Measurements from ENCODE around the gene DET1. TPM values are rescaled to one million over a fixed set of nuclear protein-coding genes. Genes with fewer than 3 reads are reported as not detected.

Gene DET1
- total and polyA plus RNA-seq, 2 of the 13 experiments (the other 11 are each of a cell fraction or from before 2014, with no cell fraction given): 2.2 to 4.2 TPM

DNA sequence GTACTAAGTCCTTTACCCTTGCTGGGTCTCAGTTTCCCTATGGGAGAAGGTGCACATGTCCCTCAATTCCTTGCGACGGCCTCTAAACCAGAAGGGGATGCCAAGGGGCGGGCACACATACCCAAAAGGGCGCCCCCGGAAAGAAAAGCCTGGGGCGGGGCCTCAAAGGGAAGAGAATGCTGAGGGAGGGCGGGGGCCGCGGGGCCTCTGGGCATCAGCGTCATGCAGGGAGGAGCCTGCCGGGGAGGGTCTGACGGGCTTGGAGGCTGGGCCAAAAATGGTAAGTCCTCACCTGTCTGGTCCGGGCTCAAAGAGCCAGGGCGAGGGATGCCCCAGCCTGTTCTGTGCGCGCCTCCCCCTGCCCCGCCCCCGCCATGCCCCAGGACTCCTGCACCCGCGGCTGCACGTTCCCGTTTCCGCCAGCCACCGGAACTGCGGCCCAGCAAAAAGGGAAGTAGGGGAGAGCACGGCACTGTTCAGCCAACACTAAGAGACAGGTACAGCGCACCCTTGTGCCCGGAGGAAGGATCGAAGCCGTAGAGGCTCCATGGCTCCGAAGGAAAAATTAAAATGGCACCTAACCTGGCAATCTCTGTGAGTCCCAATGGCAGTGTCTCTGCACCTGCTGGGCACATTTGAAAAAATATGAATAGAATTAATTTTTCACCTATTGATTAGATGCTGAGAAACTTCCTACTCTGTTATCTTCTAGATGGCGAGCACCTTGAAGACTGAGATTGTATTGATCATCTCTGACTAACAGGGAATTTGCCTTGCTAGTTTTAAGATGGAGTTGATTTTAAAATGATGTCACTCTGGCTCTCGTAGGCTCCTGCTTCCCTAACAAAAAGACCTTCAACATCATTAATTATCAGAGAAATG is at the start of gene DET1 (continued):
- TF ChIP-seq MXI1 (IDR thresholded peaks at IDR 0.05; ENCODE audit: borderline replicate concordance, low read depth, low read length) (peak; percentile 54; the same call in 1 of the 3 replicates), ZNF230 (CRISPR knock-in tag; IDR thresholded peaks at IDR 0.05) (no peak), NFYC (CRISPR knock-in tag; IDR thresholded peaks at IDR 0.05) (no peak), TBX3 (IDR thresholded peaks at IDR 0.05; ENCODE audit: borderline replicate concordance) (no peak), HOXD1 (CRISPR knock-in tag; IDR thresholded peaks at IDR 0.05) (0 out of 2 replicates have a peak, but pooled peaks have one; percentile 37), KMT2B (CRISPR knock-in tag; IDR thresholded peaks at IDR 0.05) (peak; percentile 87), ZNF780A (CRISPR knock-in tag; IDR thresholded peaks at IDR 0.05) (no peak), PAF1 (CRISPR knock-in tag; IDR thresholded peaks at IDR 0.05) (no peak), ZNF720 (CRISPR knock-in tag; IDR thresholded peaks at IDR 0.05) (no peak), ERF (CRISPR knock-in tag; IDR thresholded peaks at IDR 0.05) (peak; percentile 81), NFYB (CRISPR knock-in tag; IDR thresholded peaks at IDR 0.05) (no peak), ZNF709 (CRISPR knock-in tag; IDR thresholded peaks at IDR 0.05) (no peak), RFX1 (IDR thresholded peaks at IDR 0.05) (no peak), ZNF556 (CRISPR knock-in tag; IDR thresholded peaks at IDR 0.05; ENCODE audit: borderline replicate concordance) (peak; percentile 68; the same call in 1 of the 2 replicates)
- TF ChIP-seq, protein P1, sequence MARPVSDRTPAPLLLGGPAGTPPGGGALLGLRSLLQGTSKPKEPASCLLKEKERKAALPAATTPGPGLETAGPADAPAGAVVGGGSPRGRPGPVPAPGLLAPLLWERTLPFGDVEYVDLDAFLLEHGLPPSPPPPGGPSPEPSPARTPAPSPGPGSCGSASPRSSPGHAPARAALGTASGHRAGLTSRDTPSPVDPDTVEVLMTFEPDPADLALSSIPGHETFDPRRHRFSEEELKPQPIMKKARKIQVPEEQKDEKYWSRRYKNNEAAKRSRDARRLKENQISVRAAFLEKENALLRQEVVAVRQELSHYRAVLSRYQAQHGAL (CRISPR knock-in tag; IDR thresholded peaks at IDR 0.05; ENCODE audit: not compliant biosample characterization): no peak
- TF ChIP-seq, protein P2, sequence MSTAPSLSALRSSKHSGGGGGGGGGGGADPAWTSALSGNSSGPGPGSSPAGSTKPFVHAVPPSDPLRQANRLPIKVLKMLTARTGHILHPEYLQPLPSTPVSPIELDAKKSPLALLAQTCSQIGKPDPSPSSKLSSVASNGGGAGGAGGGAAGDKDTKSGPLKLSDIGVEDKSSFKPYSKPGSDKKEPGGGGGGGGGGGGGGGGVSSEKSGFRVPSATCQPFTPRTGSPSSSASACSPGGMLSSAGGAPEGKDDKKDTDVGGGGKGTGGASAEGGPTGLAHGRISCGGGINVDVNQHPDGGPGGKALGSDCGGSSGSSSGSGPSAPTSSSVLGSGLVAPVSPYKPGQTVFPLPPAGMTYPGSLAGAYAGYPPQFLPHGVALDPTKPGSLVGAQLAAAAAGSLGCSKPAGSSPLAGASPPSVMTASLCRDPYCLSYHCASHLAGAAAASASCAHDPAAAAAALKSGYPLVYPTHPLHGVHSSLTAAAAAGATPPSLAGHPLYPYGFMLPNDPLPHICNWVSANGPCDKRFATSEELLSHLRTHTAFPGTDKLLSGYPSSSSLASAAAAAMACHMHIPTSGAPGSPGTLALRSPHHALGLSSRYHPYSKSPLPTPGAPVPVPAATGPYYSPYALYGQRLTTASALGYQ (CRISPR knock-in tag; IDR thresholded peaks at IDR 0.05): no peak
- TF ChIP-seq, protein P3, sequence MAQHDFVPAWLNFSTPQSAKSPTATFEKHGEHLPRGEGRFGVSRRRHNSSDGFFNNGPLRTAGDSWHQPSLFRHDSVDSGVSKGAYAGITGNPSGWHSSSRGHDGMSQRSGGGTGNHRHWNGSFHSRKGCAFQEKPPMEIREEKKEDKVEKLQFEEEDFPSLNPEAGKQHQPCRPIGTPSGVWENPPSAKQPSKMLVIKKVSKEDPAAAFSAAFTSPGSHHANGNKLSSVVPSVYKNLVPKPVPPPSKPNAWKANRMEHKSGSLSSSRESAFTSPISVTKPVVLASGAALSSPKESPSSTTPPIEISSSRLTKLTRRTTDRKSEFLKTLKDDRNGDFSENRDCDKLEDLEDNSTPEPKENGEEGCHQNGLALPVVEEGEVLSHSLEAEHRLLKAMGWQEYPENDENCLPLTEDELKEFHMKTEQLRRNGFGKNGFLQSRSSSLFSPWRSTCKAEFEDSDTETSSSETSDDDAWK (CRISPR knock-in tag; IDR thresholded peaks at IDR 0.05): no peak
- TF ChIP-seq, protein P4, sequence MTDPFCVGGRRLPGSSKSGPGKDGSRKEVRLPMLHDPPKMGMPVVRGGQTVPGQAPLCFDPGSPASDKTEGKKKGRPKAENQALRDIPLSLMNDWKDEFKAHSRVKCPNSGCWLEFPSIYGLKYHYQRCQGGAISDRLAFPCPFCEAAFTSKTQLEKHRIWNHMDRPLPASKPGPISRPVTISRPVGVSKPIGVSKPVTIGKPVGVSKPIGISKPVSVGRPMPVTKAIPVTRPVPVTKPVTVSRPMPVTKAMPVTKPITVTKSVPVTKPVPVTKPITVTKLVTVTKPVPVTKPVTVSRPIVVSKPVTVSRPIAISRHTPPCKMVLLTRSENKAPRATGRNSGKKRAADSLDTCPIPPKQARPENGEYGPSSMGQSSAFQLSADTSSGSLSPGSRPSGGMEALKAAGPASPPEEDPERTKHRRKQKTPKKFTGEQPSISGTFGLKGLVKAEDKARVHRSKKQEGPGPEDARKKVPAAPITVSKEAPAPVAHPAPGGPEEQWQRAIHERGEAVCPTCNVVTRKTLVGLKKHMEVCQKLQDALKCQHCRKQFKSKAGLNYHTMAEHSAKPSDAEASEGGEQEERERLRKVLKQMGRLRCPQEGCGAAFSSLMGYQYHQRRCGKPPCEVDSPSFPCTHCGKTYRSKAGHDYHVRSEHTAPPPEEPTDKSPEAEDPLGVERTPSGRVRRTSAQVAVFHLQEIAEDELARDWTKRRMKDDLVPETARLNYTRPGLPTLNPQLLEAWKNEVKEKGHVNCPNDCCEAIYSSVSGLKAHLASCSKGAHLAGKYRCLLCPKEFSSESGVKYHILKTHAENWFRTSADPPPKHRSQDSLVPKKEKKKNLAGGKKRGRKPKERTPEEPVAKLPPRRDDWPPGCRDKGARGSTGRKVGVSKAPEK (CRISPR knock-in tag; IDR thresholded peaks at IDR 0.05; ENCODE audit: borderline replicate concordance): no peak
- TF ChIP-seq, protein P5, sequence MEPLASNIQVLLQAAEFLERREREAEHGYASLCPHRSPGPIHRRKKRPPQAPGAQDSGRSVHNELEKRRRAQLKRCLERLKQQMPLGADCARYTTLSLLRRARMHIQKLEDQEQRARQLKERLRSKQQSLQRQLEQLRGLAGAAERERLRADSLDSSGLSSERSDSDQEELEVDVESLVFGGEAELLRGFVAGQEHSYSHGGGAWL (CRISPR knock-in tag; IDR thresholded peaks at IDR 0.05): no peak
- TF ChIP-seq, protein P6, sequence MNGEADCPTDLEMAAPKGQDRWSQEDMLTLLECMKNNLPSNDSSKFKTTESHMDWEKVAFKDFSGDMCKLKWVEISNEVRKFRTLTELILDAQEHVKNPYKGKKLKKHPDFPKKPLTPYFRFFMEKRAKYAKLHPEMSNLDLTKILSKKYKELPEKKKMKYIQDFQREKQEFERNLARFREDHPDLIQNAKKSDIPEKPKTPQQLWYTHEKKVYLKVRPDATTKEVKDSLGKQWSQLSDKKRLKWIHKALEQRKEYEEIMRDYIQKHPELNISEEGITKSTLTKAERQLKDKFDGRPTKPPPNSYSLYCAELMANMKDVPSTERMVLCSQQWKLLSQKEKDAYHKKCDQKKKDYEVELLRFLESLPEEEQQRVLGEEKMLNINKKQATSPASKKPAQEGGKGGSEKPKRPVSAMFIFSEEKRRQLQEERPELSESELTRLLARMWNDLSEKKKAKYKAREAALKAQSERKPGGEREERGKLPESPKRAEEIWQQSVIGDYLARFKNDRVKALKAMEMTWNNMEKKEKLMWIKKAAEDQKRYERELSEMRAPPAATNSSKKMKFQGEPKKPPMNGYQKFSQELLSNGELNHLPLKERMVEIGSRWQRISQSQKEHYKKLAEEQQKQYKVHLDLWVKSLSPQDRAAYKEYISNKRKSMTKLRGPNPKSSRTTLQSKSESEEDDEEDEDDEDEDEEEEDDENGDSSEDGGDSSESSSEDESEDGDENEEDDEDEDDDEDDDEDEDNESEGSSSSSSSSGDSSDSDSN (CRISPR knock-in tag; IDR thresholded peaks at IDR 0.05): no peak
